Naive thymus-derived CD8-positive, alpha-beta T cell (primary cell): ENCODE measurements around the gene S100G. TPM values are rescaled to one million over a fixed set of nuclear protein-coding genes. Genes with fewer than 3 reads are reported as not detected.

Experiments
- ATAC-seq, 2 donors: fragments of 150-1000 bp; cut with Tn5 transposase in 1 of 2; sonication (Bioruptor Pico), chemical (Tn5 transposase) in 1 of 2; 1 replicate in 1 of 2; 2 replicates in 1 of 2; pipeline ENCODE4 v1.10.0; 2021; ENCODE audit warnings: mild to moderate bottlenecking in 2 of 2, moderate library complexity in 2 of 2
- POLR2A ChIA-PET: fragments of 350-600 bp; sonication (Branson Sonifier 250); formaldehyde crosslinking; loops from one replicate; lab custom pipeline; 2021; ENCODE audit warnings: antibody characterized with exemption; lab: Charles Lee
- DNase-seq, 10 donors: peaks; one replicate each; pipeline versions ENCODE4 v3.0.0 to v3.0.0-alpha.2; 2020 to 2022
- H3K27ac Mint-ChIP-seq, 10 donors: one replicate each; pipeline ENCODE4 v1.8.0; 2020 to 2022; ENCODE audit warnings: mild to moderate bottlenecking in 10 of 10, mixed read lengths in 10 of 10, moderate library complexity in 4 of 10, inconsistent platforms in 1 of 10
- H3K27me3 Mint-ChIP-seq, 5 donors: one replicate each; pipeline ENCODE4 v1.8.0; 2021 to 2022; ENCODE audit warnings: mixed read lengths in 5 of 5
- H3K36me3 Mint-ChIP-seq, 3 donors: one replicate each; pipeline ENCODE4 v1.8.0; 2020 to 2022; ENCODE audit warnings: mixed read lengths in 3 of 3, mild to moderate bottlenecking in 2 of 3, inconsistent platforms in 1 of 3
- H3K4me1 Mint-ChIP-seq, 4 donors: one replicate each; pipeline ENCODE4 v1.8.0; 2021 to 2022; ENCODE audit warnings: mixed read lengths in 4 of 4
- H3K4me3 Mint-ChIP-seq, 10 donors: one replicate each; pipeline ENCODE4 v1.8.0; 2020 to 2022; ENCODE audit warnings: mild to moderate bottlenecking in 10 of 10, mixed read lengths in 10 of 10, moderate library complexity in 6 of 10, inconsistent platforms in 1 of 10
- H3K9me3 Mint-ChIP-seq, 9 donors: one replicate each; pipeline ENCODE4 v1.8.0; 2020 to 2022; ENCODE audit warnings: mixed read lengths in 9 of 9, mild to moderate bottlenecking in 3 of 9, inconsistent platforms in 1 of 9, moderate library complexity in 1 of 9
- microRNA-seq: library from miRNA; unstranded; fragments of <30 nt; microRNA quantifications from one replicate; pipeline ENCODE4 v1.2.0, GENCODE V29; 2022; ENCODE audit warnings: borderline microRNAs expressed
- polyA plus RNA-seq, 3 donors: library from polyadenylated mRNA; unstranded; fragments of 300-500 nt; fragmentation: Illumina TruSeq; gene quantifications; one replicate each; pipeline ENCODE4 v1.2.3, GENCODE V29; 2021
- total RNA-seq, 8 experiments: library from RNA in 2 of 8; stranded (reverse) in 2 of 8; gene quantifications; one replicate each; pipeline ENCODE4 v1.2.3 and lab custom pipeline; 2021 to 2026

Gene S100G
- total and polyA plus RNA-seq, 5 experiments from 2014 or later, result not detected

DNA sequence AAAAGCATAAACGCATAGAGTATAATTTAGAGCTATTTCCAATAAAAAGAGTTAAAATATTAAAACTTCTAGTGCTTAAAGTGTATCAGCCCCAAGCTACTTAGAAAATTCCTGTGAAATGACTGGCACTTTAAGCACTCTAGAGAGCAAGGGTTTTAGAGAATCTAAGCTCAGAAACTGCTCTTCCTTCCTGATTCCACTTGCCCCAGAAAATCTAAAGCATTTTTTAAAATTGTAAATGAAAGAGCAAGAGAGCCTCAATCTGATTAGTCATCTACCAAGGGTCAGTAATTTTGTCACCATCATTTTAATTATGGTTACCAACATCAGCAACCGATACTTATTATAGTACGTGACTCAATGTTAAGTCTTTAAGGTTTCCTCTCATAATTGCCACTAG is 37.6 kb downstream of the S100G start:
- H3K36me3 Mint-ChIP-seq, result peaks cover 0 to 52% (median 6%) of the 10 kb centered on the region in 3 donors
- H3K4me1 Mint-ChIP-seq, result peaks cover 0 to 2% (median 0%) of the 10 kb centered on the region in 4 donors
- H3K27me3 Mint-ChIP-seq, result no peaks in the 10 kb centered on the region
- H3K9me3 Mint-ChIP-seq, result no peaks in the 10 kb centered on the region
- no peak overlapping the region for H3K4me3 Mint-ChIP-seq
- ATAC-seq (no peak), DNase-seq (no peak)
- POLR2A ChIA-PET, result no interaction called here
- no peak overlapping the region for H3K27ac Mint-ChIP-seq

DNA sequence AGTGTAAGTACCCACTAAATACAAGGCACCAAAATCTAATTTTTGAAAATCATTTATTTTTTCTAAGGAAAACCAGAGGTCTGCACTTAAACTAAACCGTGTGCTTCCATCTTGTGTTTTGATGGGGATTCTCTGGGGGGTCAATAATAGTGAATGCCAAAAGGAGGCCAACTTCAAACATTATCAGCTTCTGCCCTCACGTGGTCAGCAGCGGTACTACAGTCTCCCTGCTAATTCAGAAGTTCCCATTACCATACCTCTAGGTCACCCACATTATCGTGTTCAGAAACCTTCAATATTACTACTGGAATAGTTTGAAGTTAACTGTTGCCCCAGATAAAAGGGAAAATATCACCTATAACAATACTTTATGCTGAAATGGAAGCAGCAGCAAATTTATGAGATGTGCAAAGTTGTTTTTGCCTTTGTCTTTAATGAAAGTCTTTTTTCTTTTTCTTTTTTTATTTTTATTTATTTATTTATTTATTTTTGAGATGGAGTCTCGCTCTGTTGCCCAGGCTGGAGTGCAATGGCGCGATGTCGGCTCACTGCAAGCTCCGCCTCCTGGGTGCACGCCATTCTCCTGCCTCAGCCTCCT is 45.2 kb downstream of the S100G start:
- POLR2A ChIA-PET, result no interaction called here
- Mint-ChIP-seq H3K27me3 (no peaks in the 10 kb centered on the region), H3K36me3 (peaks cover 0 to 42% (median 4%) of the 10 kb centered on the region in 3 donors), H3K4me3 (no peak overlapping the region), H3K27ac (peak overlapping the region in 1 of 10 donors; percentile 17), H3K4me1 (peaks cover 0 to 2% (median under 1%) of the 10 kb centered on the region in 4 donors), H3K9me3 (no peaks in the 10 kb centered on the region)
- ATAC-seq (peak; percentile 66 to 67), DNase-seq (peak; percentile 20 to 71 (median 44))

DNA sequence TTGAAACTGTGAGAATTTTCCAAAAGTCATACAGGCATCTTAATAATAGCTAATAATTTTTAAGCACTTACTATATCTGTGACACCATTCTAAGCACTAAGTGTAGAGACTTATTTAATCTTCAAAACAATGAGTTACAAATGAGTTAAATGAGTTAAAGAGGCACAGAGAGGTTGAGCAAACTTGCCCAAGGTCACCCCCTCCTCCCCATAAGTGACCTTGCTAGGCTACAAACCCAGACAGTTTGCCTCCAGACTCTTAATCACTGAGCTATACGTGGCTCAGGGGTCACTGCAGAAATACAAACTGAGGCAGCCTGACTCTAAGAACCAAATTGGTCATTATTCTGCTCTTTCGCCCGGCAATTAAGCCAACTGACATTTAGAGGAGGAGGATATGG is 47.0 kb downstream of the S100G start:
- Mint-ChIP-seq H3K4me3 (no peak overlapping the region), H3K27me3 (no peaks in the 10 kb centered on the region), H3K27ac (no peak overlapping the region), H3K36me3 (peaks cover 0 to 26% (median 0%) of the 10 kb centered on the region in 3 donors), H3K4me1 (peaks cover 0 to 2% (median 0%) of the 10 kb centered on the region in 4 donors), H3K9me3 (no peaks in the 10 kb centered on the region)
- POLR2A ChIA-PET, result no interaction called here
- ATAC-seq, result no peak
- no peak for DNase-seq

DNA sequence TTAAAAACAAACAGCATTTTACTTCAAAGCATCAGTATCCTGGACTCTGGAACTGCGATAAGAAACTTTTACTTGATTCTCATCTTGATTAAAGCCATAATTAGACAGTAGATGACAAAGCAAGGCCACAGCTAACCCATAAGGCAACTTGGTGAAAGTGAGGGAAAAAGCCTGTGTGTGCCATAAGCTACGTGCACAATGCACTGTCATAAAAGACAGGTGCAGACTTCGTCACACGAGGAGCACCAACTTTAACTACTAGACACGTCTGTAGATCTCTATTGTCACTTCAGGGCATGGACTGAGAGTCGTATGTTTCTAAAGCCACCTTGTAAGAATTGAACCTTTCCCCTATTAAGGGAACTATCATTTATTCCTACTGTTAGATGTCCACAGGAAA is 49.4 kb downstream of the S100G start:
- Mint-ChIP-seq H3K9me3 (no peaks in the 10 kb centered on the region), H3K27me3 (no peaks in the 10 kb centered on the region), H3K27ac (no peak overlapping the region), H3K4me1 (peaks cover 0 to 2% (median under 1%) of the 10 kb centered on the region in 4 donors), H3K4me3 (no peak overlapping the region), H3K36me3 (peaks cover 0 to 25% (median 0%) of the 10 kb centered on the region in 3 donors)
- DNase-seq (no peak), ATAC-seq (no peak)
- POLR2A ChIA-PET, result no interaction called here

DNA sequence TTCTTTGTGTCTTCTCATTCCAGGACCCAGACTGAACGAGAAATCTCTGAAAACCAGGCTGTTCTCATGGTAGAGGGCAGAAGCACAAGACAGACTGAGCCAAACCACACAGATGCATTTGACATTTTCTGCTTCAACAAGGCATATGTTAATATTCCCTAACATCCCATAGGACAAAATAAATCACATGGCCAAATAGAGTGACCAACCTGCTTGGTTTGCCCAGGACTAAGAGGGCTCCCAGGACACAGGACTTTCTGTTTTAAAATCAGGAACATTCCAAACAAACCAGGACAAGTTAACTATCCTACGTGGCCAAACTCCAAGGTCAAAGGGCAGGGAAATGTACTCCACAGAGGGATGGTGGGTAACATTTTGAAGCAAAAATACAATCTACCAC is 50.8 kb downstream of the S100G start:
- H3K36me3 Mint-ChIP-seq, result peaks cover 0 to 25% (median 0%) of the 10 kb centered on the region in 3 donors
- no peak overlapping the region for H3K27ac Mint-ChIP-seq
- no peaks in the 10 kb centered on the region for H3K27me3 Mint-ChIP-seq
- peaks cover 0 to 2% (median under 1%) of the 10 kb centered on the region in 4 donors for H3K4me1 Mint-ChIP-seq
- ATAC-seq (no peak), DNase-seq (no peak)
- POLR2A ChIA-PET, result no interaction called here
- H3K9me3 Mint-ChIP-seq, result no peaks in the 10 kb centered on the region
- H3K4me3 Mint-ChIP-seq, result no peak overlapping the region

DNA sequence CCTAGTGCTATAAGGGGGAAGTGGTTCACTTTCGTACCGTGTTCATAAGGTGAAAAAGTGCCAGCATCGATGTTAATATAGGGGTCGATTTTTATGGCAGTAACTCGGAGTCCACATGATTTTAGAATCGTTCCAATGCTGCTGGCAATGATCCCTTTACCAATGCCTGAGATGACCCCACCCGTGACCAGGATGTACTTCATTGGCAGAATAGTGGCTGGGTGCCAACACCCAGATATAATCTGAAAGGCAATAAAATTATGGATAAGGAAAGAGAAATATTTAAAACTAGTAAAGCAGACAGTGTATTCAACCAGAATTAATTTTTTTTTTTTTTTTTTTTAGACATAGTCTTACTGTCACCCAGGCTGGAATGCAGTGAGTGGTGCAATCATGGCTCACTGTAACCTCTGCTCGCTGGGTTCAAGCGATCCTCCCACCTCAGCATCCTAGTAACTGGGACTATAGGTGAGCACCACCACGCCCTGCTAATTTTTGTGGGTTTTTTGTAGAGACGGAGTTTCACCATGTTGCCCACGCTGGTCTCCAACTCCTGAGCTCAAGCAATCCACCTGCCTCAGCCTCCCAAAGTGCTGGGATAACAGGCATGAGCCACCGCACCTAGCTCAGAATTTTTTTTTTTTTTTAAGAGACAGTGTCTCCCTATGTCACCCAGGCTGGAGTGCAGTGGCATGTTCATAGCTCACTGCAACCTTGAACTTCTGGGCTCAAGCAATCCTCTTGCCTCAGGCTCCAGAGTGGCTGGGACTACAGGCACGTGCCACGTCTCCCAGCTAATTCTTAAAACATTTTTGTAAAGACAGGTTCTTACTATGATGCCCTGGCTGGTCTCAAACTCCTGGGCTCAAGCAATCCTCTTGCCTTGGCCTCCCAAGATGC is 53.0 kb downstream of the S100G start:
- no peak overlapping the region for H3K27ac Mint-ChIP-seq
- POLR2A ChIA-PET, result no interaction called here
- H3K9me3 Mint-ChIP-seq, result no peaks in the 10 kb centered on the region

More for the DNA sequence above, 53.0 kb downstream of the S100G start:
- no peak for DNase-seq
- Mint-ChIP-seq H3K27me3 (no peaks in the 10 kb centered on the region), H3K4me1 (peaks cover 0 to 2% (median 0%) of the 10 kb centered on the region in 4 donors), H3K36me3 (peaks cover 0 to 19% (median 0%) of the 10 kb centered on the region in 3 donors), H3K4me3 (no peak overlapping the region)
- no peak for ATAC-seq

Small RNA genes lying within 50 kb of the gene (microRNA-seq; reads per million reads assigned to microRNA genes)
- gene MIR548AM, result not detected

Other genes with a start within 250 kb of the S100G start
- gene CTPS2, start 62.5 kb downstream of the S100G start, total RNA-seq, result 1 to 10 TPM; 7.8 to 8.2 TPM
- gene CTPS2, start 62.5 kb downstream of the S100G start, polyA plus RNA-seq, result 1 to 10 TPM; 4.3 to 5.0 (median 4.5) TPM
- gene SYAP1, start 69.5 kb downstream of the S100G start, total RNA-seq, result 10 to 100 TPM; 13.6 to 16.4 TPM
- 10 to 100 TPM; 13.3 to 17.8 (median 16.7) TPM for gene SYAP1, start 69.5 kb downstream of the S100G start, polyA plus RNA-seq
- gene TXLNG, start 136.3 kb downstream of the S100G start, total RNA-seq, result 10 to 100 TPM; 26.0 to 26.5 TPM
- 10 to 100 TPM; 15.7 to 28.4 (median 18.4) TPM for gene TXLNG, start 136.3 kb downstream of the S100G start, polyA plus RNA-seq
- 100 to 1,000 TPM; 110 to 118 TPM for gene RBBP7, start 220.2 kb downstream of the S100G start, total RNA-seq
- 100 to 1,000 TPM; 146 to 175 (median 154) TPM for gene RBBP7, start 220.2 kb downstream of the S100G start, polyA plus RNA-seq